Loucy (cell line): Measurements from ENCODE around the gene CRYM.

Source experiments
- H2AFZ ChIP-seq: fragments of 200-600 bp; sonication (generic); 2 replicates; pipeline ENCODE4 v1.6.0; 2016; ENCODE audit warnings: antibody characterized with exemption, mild to moderate bottlenecking, low read length, moderate library complexity
- H3F3A ChIP-seq: fragments of 200-600 bp; 2 replicates; pipeline ENCODE4 v1.6.0; 2016; ENCODE audit warnings: antibody characterized with exemption, low read depth, mild to moderate bottlenecking
- H3K27me3 ChIP-seq: fragments of 200-600 bp; sonication (generic); 2 replicates; pipeline ENCODE4 v1.6.1; 2014; ENCODE audit warnings: low read length, mild to moderate bottlenecking; ENCODE audit not compliant: insufficient read depth, poor library complexity, severe bottlenecking
- H3K36me3 ChIP-seq: fragments of 200-600 bp; sonication (generic); 2 replicates; pipeline ENCODE4 v1.6.1; 2016; ENCODE audit warnings: low read length; ENCODE audit not compliant: insufficient read depth
- H3K4me1 ChIP-seq: fragments of 200-600 bp; sonication (generic); 2 replicates; pipeline ENCODE4 v1.5.1; 2014; ENCODE audit warnings: low read length, mild to moderate bottlenecking; ENCODE audit not compliant: insufficient read depth, poor library complexity, severe bottlenecking
- H3K4me2 ChIP-seq: fragments of 200-600 bp; sonication (generic); 2 replicates; pipeline ENCODE4 v1.6.0; 2014; ENCODE audit warnings: antibody characterized with exemption, low read length, low read depth, mild to moderate bottlenecking; ENCODE audit not compliant: poor library complexity, severe bottlenecking
- H3K4me3 ChIP-seq: fragments of 200-600 bp; sonication (generic); 2 replicates; pipeline ENCODE4 v1.5.1; 2014; ENCODE audit warnings: low read length, mild to moderate bottlenecking, mixed read lengths; ENCODE audit not compliant: poor library complexity, severe bottlenecking
- H3K79me2 ChIP-seq: fragments of 200-600 bp; sonication (generic); 2 replicates; pipeline ENCODE4 v1.6.1; 2014; ENCODE audit warnings: low read length; ENCODE audit not compliant: insufficient read depth
- H3K9ac ChIP-seq: fragments of 200-600 bp; sonication (generic); 2 replicates; pipeline ENCODE4 v1.6.0; 2014; ENCODE audit warnings: mild to moderate bottlenecking, low read depth, low read length, moderate library complexity; ENCODE audit not compliant: poor library complexity, severe bottlenecking
- H3K9me2 ChIP-seq: fragments of 200-600 bp; sonication (generic); replicated peaks from 2 replicates; pipeline ENCODE4 v1.6.1; 2016; ENCODE audit warnings: low read depth, low read length, mixed read lengths
- H3K9me3 ChIP-seq: fragments of 200-600 bp; sonication (generic); 2 replicates; pipeline ENCODE4 v1.6.1; 2014; ENCODE audit warnings: mild to moderate bottlenecking, antibody characterized with exemption, low read length, low read depth; ENCODE audit not compliant: insufficient read depth
- H4K20me1 ChIP-seq: fragments of 200-600 bp; sonication (generic); 2 replicates; pipeline ENCODE4 v1.6.0; 2014; ENCODE audit warnings: antibody characterized with exemption, low read length, mild to moderate bottlenecking; ENCODE audit not compliant: insufficient read depth, poor library complexity, severe bottlenecking
- CTCF ChIP-seq: fragments of 200-600 bp; sonication (generic); conservative IDR thresholded peaks from 2 replicates; pipeline ENCODE4 v1.5.1; 2014; ENCODE audit warnings: mild to moderate bottlenecking, antibody characterized with exemption, low read length
- EZH2phosphoT487 ChIP-seq: fragments of 200-600 bp; IDR thresholded peaks from 2 replicates; pipeline ENCODE4 v1.6.1; 2018; ENCODE audit warnings: antibody characterized with exemption, mild to moderate bottlenecking, moderate library complexity, borderline replicate concordance

The CRYM gene

GRCh38 chr16:21244518-21245215 is 33.4 kb downstream of the CRYM start:
- no peak overlapping the region for H3K4me3 ChIP-seq
- H4K20me1 ChIP-seq, result no peaks in the 10 kb centered on the region
- no peaks in the 10 kb centered on the region for H3K9me2 ChIP-seq
- no peaks in the 10 kb centered on the region for H3K9me3 ChIP-seq
- TF ChIP-seq CTCF, result no peak
- TF ChIP-seq EZH2phosphoT487, result no peak
- no peaks in the 10 kb centered on the region for H3K4me1 ChIP-seq
- no peaks in the 10 kb centered on the region for H3K79me2 ChIP-seq
- no peaks in the 10 kb centered on the region for H3K27me3 ChIP-seq
- no peak overlapping the region for H3K9ac ChIP-seq
- no peaks in the 10 kb centered on the region for H3K36me3 ChIP-seq
- no peaks in the 10 kb centered on the region for H3F3A ChIP-seq
- no peak overlapping the region for H3K4me2 ChIP-seq
- H2AFZ ChIP-seq, result no peak overlapping the region

GRCh38 chr16:21242756-21243155 is 35.3 kb downstream of the CRYM start:
- Histone ChIP-seq H2AFZ (no peak overlapping the region), H3K9me3 (no peaks in the 10 kb centered on the region), H4K20me1 (no peaks in the 10 kb centered on the region), H3K9ac (no peak overlapping the region), H3K36me3 (no peaks in the 10 kb centered on the region), H3K4me1 (no peaks in the 10 kb centered on the region), H3K27me3 (no peaks in the 10 kb centered on the region), H3K79me2 (no peaks in the 10 kb centered on the region), H3K9me2 (no peaks in the 10 kb centered on the region), H3K4me3 (no peak overlapping the region), H3K4me2 (no peak overlapping the region), H3F3A (no peaks in the 10 kb centered on the region)
- TF ChIP-seq CTCF (no peak), EZH2phosphoT487 (no peak)

- Histone ChIP-seq H3K4me3 (no peak overlapping the region), H3K27me3 (no peaks in the 10 kb centered on the region), H3K79me2 (no peaks in the 10 kb centered on the region), H3K9me3 (no peaks in the 10 kb centered on the region), H3K4me2 (no peak overlapping the region), H2AFZ (no peak overlapping the region), H3K9me2 (no peaks in the 10 kb centered on the region), H3K9ac (no peak overlapping the region), H3K4me1 (no peaks in the 10 kb centered on the region), H3K36me3 (no peaks in the 10 kb centered on the region), H3F3A (no peaks in the 10 kb centered on the region), H4K20me1 (no peaks in the 10 kb centered on the region)
- no peak for TF ChIP-seq CTCF
These were observed 38.4 kb downstream of the CRYM start for GRCh38 chr16:21239646-21240045.
